Central memory CD8-positive, alpha-beta T cell (primary cell): ENCODE data around the gene SART3.
A peak's percentile ranks its signal among the peaks of the same experiment; 100 is the strongest.

ENCODE experiments used
- ATAC-seq: fragments of 150-1000 bp; cut with Tn5 transposase; replicated peaks from 2 replicates; pipeline ENCODE4 v1.10.0; 2022; ENCODE audit warnings: mild to moderate bottlenecking, moderate FRiP score, moderate number of reproducible peaks; ENCODE audit not compliant: poor library complexity, severe bottlenecking; ENCODE audit errors: extremely low read depth
- DNase-seq, 2 donors: peaks; one replicate each; pipeline ENCODE4 v3.0.0; 2021; ENCODE audit warnings: low spot score in 2 of 2
- H3K27ac Mint-ChIP-seq: one replicate; pipeline ENCODE4 v1.8.0; 2022; ENCODE audit warnings: low read depth, mild to moderate bottlenecking, moderate library complexity, mixed read lengths
- H3K27me3 Mint-ChIP-seq: one replicate; pipeline ENCODE4 v1.8.0; 2022; ENCODE audit warnings: mixed read lengths
- H3K36me3 Mint-ChIP-seq: one replicate; pipeline ENCODE4 v1.8.0; 2022; ENCODE audit warnings: mild to moderate bottlenecking, moderate library complexity, mixed read lengths; ENCODE audit not compliant: insufficient read depth
- H3K4me1 Mint-ChIP-seq: one replicate; pipeline ENCODE4 v1.8.0; 2022; ENCODE audit warnings: mixed read lengths
- H3K4me3 Mint-ChIP-seq: one replicate; pipeline ENCODE4 v1.8.0; 2022; ENCODE audit warnings: mild to moderate bottlenecking, moderate library complexity, mixed read lengths
- H3K9me3 Mint-ChIP-seq: one replicate; pipeline ENCODE4 v1.8.0; 2022; ENCODE audit warnings: mixed read lengths

Gene SART3

DNA sequence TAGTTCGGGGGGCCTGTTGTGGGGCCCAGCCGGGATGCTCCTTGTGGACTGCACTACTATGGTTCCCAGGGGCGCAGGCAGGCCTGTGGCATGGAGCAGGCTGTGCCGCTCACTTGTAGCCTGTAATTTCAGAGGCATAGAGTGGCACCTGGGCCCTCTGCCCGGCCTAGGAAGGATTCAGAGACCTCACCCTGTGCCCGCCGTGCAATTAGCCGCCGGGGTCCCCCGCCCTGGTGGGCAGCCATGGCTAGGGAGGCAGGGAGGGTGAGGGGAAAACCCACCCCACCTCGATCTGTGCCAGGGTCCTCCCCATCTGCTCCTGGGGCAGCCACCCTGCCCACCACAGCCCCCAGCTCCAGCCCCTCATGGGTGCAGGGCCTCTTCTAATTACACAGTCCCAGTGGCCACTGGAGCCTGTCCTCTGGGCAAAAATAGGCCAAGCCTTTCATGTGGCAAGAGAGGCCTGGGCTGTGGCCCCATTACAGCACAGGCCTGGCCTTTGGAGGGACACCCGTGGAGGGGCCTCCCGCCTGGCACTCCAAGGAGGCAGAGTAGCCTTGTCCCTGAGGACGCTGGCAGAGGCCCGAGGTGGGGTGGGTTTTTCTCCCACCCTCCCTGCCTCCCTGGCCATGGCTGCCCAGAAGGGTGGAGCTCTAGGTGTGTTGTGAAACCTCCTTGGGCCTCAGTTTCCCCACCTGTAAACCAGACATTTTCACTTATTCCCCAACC lies 42.2 kb upstream of the SART3 start:
- ATAC-seq = no peak

GRCh38 chr12:108602209-108602705 lies 41.3 kb upstream of the SART3 start:
- no peak overlapping the region for H3K27ac Mint-ChIP-seq
- ATAC-seq = no peak
- peaks cover 5% of the 10 kb centered on the region for H3K36me3 Mint-ChIP-seq
- DNase-seq = no peak
- H3K4me3 Mint-ChIP-seq = no peak overlapping the region
- H3K27me3 Mint-ChIP-seq = no peaks in the 10 kb centered on the region
- no peaks in the 10 kb centered on the region for H3K4me1 Mint-ChIP-seq
- no peaks in the 10 kb centered on the region for H3K9me3 Mint-ChIP-seq

More for the DNA sequence above, 42.2 kb upstream of the SART3 start:
- Mint-ChIP-seq H3K4me3 (no peak overlapping the region), H3K4me1 (no peaks in the 10 kb centered on the region), H3K27me3 (no peaks in the 10 kb centered on the region), H3K36me3 (peaks cover 5% of the 10 kb centered on the region), H3K9me3 (no peaks in the 10 kb centered on the region), H3K27ac (peak overlapping the region; percentile 20)
- no peak for DNase-seq

DNA sequence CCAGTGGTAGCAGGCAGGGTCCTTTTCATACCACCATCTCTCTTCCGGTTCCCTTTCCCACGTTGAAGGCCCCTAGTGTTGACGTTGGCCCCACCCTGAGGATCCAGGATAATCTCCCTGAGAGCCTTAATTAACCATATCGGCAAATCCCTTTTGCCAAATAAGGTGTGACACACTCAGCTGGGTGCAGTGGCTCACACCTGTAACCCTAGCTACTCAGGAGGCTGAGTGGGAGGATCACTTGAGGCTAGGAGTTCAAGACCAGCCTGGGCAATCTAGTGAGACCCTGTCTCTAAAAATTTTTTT lies 39.7 kb upstream of the SART3 start:
- H3K4me3 Mint-ChIP-seq = no peak overlapping the region
- H3K4me1 Mint-ChIP-seq = no peaks in the 10 kb centered on the region
- no peak overlapping the region for H3K27ac Mint-ChIP-seq
- peaks cover under 1% of the 10 kb centered on the region for H3K36me3 Mint-ChIP-seq
- ATAC-seq (no peak), DNase-seq (no peak)
- H3K9me3 Mint-ChIP-seq = no peaks in the 10 kb centered on the region
- no peaks in the 10 kb centered on the region for H3K27me3 Mint-ChIP-seq

DNA sequence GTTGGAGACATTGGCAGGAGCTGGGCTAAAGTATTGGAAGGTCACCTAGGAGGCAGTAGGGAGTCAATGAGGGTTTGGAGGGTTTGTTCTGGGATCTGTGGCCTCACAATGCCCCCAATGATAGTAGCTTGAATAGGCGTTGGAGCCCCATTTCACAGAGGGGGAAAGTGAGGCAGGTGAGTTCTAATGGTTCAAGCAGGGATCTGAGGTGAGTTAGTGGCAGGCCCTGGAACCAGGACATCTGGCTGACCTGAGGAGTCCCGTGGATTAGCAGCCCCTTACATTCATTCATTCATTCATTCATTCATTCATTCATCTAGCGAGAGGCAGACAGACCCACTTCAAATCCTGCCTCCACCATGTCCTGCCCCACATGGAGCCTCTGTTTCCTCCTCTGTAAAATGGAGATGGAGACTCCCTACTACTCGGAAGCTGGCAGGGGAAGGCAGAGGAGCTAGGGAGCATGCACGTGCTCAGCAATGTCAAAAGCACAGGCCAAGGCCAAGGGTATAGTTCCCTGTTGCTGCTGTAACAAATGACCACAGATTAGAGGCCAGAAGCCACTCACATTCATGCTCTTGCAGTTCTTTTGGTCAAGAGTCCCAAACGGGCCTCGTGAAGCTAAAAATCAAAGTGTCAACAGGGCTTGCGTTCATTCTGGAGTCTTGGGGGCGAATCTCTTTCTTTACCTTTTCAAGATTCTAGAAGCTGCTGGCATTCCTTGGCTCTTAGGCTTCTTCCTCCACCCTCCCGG lies 39.2 kb upstream of the SART3 start:
- DNase-seq (no peak), ATAC-seq (no peak)
- Mint-ChIP-seq H3K36me3 (no peaks in the 10 kb centered on the region), H3K4me3 (no peak overlapping the region), H3K9me3 (no peaks in the 10 kb centered on the region), H3K4me1 (no peaks in the 10 kb centered on the region), H3K27ac (no peak overlapping the region), H3K27me3 (no peaks in the 10 kb centered on the region)

- no peaks in the 10 kb centered on the region for H3K4me1 Mint-ChIP-seq
- no peak for ATAC-seq
- DNase-seq = no peak
- no peak overlapping the region for H3K4me3 Mint-ChIP-seq
- H3K9me3 Mint-ChIP-seq = no peaks in the 10 kb centered on the region
- no peak overlapping the region for H3K27ac Mint-ChIP-seq
- H3K36me3 Mint-ChIP-seq = no peaks in the 10 kb centered on the region
- no peaks in the 10 kb centered on the region for H3K27me3 Mint-ChIP-seq
Observed at GRCh38 chr12:108599541-108599940, 38.6 kb upstream of the SART3 start.

DNA sequence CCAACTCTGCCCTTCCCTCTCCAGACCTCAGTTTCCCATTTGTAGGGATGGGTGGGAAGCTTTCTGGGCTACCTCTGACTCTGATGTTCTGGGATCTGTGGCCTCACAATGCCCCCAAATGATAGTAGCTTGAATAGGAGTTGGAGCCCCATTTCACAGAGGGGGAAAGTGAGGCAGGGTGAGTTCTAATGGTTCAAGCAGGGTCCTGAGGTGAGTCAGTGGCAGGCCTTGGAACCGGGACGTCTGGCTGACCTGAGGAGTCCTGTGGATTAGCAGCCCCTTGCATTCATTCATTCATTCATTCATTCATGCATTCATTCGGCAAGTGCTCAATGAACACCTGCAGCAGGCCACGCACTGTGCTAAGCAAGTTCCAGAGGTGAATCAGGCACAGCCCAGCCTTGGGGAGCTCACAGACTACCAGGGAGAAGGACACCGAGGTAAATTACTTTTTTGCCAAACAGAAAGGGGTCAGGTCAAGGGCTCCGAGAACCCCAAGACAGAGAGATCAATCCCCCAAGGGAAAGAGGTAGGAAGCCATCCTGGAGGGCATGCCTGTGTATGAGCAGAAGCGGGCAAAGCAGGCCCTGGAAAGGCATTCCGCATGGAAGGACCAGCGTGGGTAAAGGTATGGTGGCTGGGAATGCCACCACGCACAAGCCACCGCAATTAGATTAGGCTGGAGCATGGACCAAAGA lies 37.7 kb upstream of the SART3 start:
- Mint-ChIP-seq H3K4me1 (no peaks in the 10 kb centered on the region), H3K9me3 (no peaks in the 10 kb centered on the region), H3K4me3 (no peak overlapping the region), H3K36me3 (no peaks in the 10 kb centered on the region), H3K27ac (no peak overlapping the region), H3K27me3 (no peaks in the 10 kb centered on the region)
- DNase-seq (no peak), ATAC-seq (no peak)

GRCh38 chr12:108597559-108598471 lies 36.8 kb upstream of the SART3 start, which contains the start of gene TMEM119:
TSS of gene TMEM119 (minus strand) at chr12:108598084. CDS start at chr12:108592383, 5,701 bp downstream.
- ATAC-seq = no peak
- Mint-ChIP-seq H3K36me3 (no peaks in the 10 kb centered on the region), H3K9me3 (no peaks in the 10 kb centered on the region), H3K27me3 (no peaks in the 10 kb centered on the region), H3K4me1 (no peaks in the 10 kb centered on the region), H3K4me3 (no peak within 1 kb of the TSS), H3K27ac (no peak within 1 kb of the TSS)
- DNase-seq = no peak

DNA sequence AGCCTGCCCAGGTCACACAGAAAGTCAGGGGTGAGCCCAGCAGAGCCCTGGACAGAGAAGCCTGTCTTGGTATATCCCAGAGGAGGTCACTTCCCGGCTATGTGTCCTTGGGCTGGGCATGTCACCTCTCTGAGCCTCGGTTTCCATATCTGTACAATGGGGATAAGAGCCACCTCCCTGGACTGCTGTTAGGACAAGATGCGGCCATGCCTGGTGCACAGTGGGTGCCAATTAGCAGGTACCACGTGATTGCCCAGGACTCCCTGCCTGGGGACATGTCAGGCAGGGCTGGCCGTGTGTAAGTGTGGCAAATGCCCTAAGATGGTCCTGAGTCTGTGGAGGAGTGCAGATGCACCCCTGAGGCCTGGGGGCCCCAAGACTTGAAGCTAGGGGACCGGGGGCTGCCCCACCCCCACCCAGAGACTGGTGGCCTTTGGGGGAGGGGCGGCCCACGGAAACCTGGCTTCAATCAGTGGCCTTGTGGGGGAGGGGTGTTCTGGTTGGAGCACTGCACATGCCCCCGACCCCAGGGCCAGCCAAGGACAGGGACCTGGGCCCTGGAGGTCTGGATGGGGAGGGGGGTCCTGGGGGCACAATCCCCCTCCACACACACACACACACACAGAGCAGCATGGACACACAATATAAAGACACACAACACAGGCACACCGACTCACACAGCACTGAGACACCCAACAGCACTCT lies 36.0 kb upstream of the SART3 start:
- no peaks in the 10 kb centered on the region for H3K9me3 Mint-ChIP-seq
- no peak overlapping the region for H3K4me3 Mint-ChIP-seq
- no peak for ATAC-seq
- no peaks in the 10 kb centered on the region for H3K36me3 Mint-ChIP-seq
- no peak overlapping the region for H3K27ac Mint-ChIP-seq
- no peak for DNase-seq
- H3K4me1 Mint-ChIP-seq = no peaks in the 10 kb centered on the region
- no peaks in the 10 kb centered on the region for H3K27me3 Mint-ChIP-seq

- no peaks in the 10 kb centered on the region for H3K36me3 Mint-ChIP-seq
- no peak for DNase-seq
- no peak overlapping the region for H3K27ac Mint-ChIP-seq
- ATAC-seq = no peak
- H3K4me1 Mint-ChIP-seq = no peaks in the 10 kb centered on the region
- no peak overlapping the region for H3K4me3 Mint-ChIP-seq
- H3K9me3 Mint-ChIP-seq = no peaks in the 10 kb centered on the region
- H3K27me3 Mint-ChIP-seq = no peaks in the 10 kb centered on the region
Observed at GRCh38 chr12:108595711-108596647, 35.0 kb upstream of the SART3 start.

DNA sequence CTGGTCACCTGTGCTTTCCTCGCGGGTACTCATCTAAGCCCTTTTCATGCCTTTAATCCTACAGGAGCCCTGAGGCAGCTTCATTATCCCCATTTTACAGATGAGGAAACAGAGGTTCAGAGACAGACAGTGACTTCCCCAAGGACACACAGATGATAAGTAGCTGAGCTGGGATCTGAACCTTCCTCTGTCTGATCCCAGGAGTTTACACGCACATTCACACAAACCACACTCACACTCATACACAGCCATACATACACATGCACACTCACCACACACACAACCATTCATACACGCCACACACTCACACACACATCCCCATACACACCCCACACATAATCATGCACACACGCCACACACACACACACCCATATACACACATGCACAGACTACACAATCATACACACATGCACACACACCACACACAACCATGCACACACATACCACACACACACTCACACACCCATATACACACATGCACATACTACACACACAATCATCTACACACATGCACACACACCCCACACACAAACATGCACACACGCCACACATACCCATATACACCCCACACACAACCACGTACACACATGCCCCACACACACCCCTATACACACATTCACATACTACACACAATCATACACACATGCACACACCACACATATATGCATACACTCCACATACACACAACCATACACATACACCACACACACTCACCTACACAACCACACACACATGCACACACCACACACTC lies 34.2 kb upstream of the SART3 start:
- no peaks in the 10 kb centered on the region for H3K9me3 Mint-ChIP-seq
- no peaks in the 10 kb centered on the region for H3K27me3 Mint-ChIP-seq
- no peak overlapping the region for H3K4me3 Mint-ChIP-seq
- DNase-seq (no peak), ATAC-seq (no peak)
- H3K36me3 Mint-ChIP-seq = no peaks in the 10 kb centered on the region
- no peaks in the 10 kb centered on the region for H3K4me1 Mint-ChIP-seq
- H3K27ac Mint-ChIP-seq = no peak overlapping the region
